K562 (cell line): Measurements from ENCODE around the gene EFEMP2.

Experiments
- ATF1 ChIP-seq, 2 experiments: fragments of 450-650 bp in 1 of 2; IDR thresholded peaks; 2 replicates each; pipeline ENCODE4 v1.6.1; 2016; ENCODE audit warnings: missing compliant biosample characterization in 1 of 2, missing genetic modification characterization in 1 of 2
- BRD9 ChIP-seq: fragments of 450-650 bp; IDR thresholded peaks from 2 replicates; pipeline ENCODE4 v1.6.1; 2018; ENCODE audit warnings: low read depth; ENCODE audit not compliant: partially characterized antibody
- EZH2 ChIP-seq: IDR thresholded peaks from 2 replicates; pipeline ENCODE4 v1.6.1; 2012; ENCODE audit warnings: low read depth, mild to moderate bottlenecking, inconsistent platforms, low read length, borderline replicate concordance
- FOSL1 ChIP-seq: fragments of 200-800 bp; sonication (Bioruptor generic); conservative IDR thresholded peaks from 2 replicates; pipeline ENCODE4 v1.6.1; 2016; ENCODE audit warnings: missing genetic modification characterization, missing compliant biosample characterization
- HNRNPL ChIP-seq: fragments of 200-400 bp; formaldehyde crosslinking; IDR thresholded peaks from 2 replicates; pipeline ENCODE4 v1.6.1; 2017; ENCODE audit warnings: low read depth, mild to moderate bottlenecking, low read length
- KLF6 ChIP-seq: fragments of 250-450 bp; sonication (Bioruptor Pico); IDR thresholded peaks from 2 replicates; pipeline ENCODE4 v1.4.0; 2020; ENCODE audit warnings: mild to moderate bottlenecking, moderate library complexity, borderline replicate concordance
- POLR2A ChIP-seq: fragments of 450-650 bp; conservative IDR thresholded peaks from 2 replicates; pipeline ENCODE4 v1.6.1; 2016
- SAFB2 ChIP-seq: fragments of 200-400 bp; formaldehyde crosslinking; IDR thresholded peaks from 2 replicates; pipeline ENCODE4 v1.6.1; 2018; ENCODE audit warnings: borderline replicate concordance, low read length, low read depth, moderate library complexity; ENCODE audit not compliant: severe bottlenecking
- TAF1 ChIP-seq: IDR thresholded peaks from 2 replicates; pipeline ENCODE4 v1.6.1; 2011; ENCODE audit warnings: mild to moderate bottlenecking, low read length, moderate library complexity; ENCODE audit not compliant: insufficient read depth, control insufficient read depth, severe bottlenecking; ENCODE audit errors: extremely low read depth
- TOE1 ChIP-seq, 2 experiments: fragments of 450-650 bp in 1 of 2; sonication (generic) in 1 of 2; formaldehyde crosslinking in 1 of 2; IDR thresholded peaks; 2 replicates each; pipeline versions ENCODE4 v1.7.1 to v1.8.0; 2016 to 2022; ENCODE audit warnings: borderline replicate concordance in 2 of 2, mild to moderate bottlenecking in 2 of 2, antibody characterized with exemption in 1 of 2, inconsistent platforms in 1 of 2, low read depth in 1 of 2, missing genetic modification reagents in 1 of 2, moderate library complexity in 1 of 2
- U2AF1 ChIP-seq: fragments of 200-400 bp; formaldehyde crosslinking; optimal IDR thresholded peaks from 2 replicates; pipeline ENCODE3; 2017; ENCODE audit warnings: mild to moderate bottlenecking, low read depth, low read length, moderate library complexity
- TF ChIP-seq, protein P1 (sequence below), 2 experiments: fragments of 450-650 bp; formaldehyde crosslinking in 1 of 2; IDR thresholded peaks; 2 replicates each; pipeline versions ENCODE4 v1.4.0 to v1.6.1; 2014 to 2020; ENCODE audit warnings: mild to moderate bottlenecking in 2 of 2, borderline replicate concordance in 1 of 2, low read depth in 1 of 2
- TF ChIP-seq, protein P2 (sequence below), 3 experiments: IDR thresholded peaks in 2 of 3; conservative IDR thresholded peaks in 1 of 3; 2 replicates each; pipeline ENCODE4 v1.5.1; 2011 to 2012; ENCODE audit warnings: low read length in 3 of 3, mild to moderate bottlenecking in 3 of 3, control low read depth in 2 of 3, improper control_type of control experiment in 1 of 3, inconsistent platforms in 1 of 3, low read depth in 1 of 3, mixed read lengths in 1 of 3, moderate library complexity in 1 of 3; ENCODE audit not compliant: insufficient read depth in 2 of 3

DNA sequence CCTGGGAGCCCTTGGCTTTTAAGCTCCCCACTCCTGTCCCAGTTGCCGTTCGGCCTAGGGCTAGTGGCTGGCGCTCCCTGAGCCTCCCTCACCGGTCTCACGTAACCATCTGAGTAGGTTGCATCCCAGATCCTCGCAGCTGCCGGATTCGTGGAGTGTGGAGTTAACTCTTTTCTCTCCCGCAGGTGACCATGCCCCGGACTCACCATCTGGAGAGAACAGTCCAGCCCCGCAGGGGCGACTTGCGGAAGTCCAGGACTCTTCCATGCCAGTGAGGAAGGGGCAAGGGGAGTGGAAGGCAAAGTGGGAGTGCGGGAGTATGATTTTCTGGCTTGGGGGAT lies 11.5 kb downstream of the EFEMP2 start:
- TF ChIP-seq POLR2A (no peak), EZH2 (no peak), TAF1 (no peak), ATF1 (CRISPR knock-in tag; IDR thresholded peaks at IDR 0.05) (no peak), ATF1 (tag; IDR thresholded peaks at IDR 0.05) (no peak), U2AF1 (no peak), FOSL1 (tag) (no peak), BRD9 (no peak), KLF6 (CRISPR knock-in tag) (no peak), SAFB2 (no peak), TOE1 (IDR thresholded peaks at IDR 0.05; ENCODE audit: borderline replicate concordance) (no peak), TOE1 (CRISPR knock-in tag; IDR thresholded peaks at IDR 0.05; ENCODE audit: borderline replicate concordance, low read depth) (no peak), HNRNPL (no peak)
- TF ChIP-seq, protein P1, sequence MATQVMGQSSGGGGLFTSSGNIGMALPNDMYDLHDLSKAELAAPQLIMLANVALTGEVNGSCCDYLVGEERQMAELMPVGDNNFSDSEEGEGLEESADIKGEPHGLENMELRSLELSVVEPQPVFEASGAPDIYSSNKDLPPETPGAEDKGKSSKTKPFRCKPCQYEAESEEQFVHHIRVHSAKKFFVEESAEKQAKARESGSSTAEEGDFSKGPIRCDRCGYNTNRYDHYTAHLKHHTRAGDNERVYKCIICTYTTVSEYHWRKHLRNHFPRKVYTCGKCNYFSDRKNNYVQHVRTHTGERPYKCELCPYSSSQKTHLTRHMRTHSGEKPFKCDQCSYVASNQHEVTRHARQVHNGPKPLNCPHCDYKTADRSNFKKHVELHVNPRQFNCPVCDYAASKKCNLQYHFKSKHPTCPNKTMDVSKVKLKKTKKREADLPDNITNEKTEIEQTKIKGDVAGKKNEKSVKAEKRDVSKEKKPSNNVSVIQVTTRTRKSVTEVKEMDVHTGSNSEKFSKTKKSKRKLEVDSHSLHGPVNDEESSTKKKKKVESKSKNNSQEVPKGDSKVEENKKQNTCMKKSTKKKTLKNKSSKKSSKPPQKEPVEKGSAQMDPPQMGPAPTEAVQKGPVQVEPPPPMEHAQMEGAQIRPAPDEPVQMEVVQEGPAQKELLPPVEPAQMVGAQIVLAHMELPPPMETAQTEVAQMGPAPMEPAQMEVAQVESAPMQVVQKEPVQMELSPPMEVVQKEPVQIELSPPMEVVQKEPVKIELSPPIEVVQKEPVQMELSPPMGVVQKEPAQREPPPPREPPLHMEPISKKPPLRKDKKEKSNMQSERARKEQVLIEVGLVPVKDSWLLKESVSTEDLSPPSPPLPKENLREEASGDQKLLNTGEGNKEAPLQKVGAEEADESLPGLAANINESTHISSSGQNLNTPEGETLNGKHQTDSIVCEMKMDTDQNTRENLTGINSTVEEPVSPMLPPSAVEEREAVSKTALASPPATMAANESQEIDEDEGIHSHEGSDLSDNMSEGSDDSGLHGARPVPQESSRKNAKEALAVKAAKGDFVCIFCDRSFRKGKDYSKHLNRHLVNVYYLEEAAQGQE (IDR thresholded peaks at IDR 0.05; ENCODE audit: borderline replicate concordance): no peak
- TF ChIP-seq, protein P1 (CRISPR knock-in tag; IDR thresholded peaks at IDR 0.05; ENCODE audit: low read depth): no peak
- TF ChIP-seq, protein P2, sequence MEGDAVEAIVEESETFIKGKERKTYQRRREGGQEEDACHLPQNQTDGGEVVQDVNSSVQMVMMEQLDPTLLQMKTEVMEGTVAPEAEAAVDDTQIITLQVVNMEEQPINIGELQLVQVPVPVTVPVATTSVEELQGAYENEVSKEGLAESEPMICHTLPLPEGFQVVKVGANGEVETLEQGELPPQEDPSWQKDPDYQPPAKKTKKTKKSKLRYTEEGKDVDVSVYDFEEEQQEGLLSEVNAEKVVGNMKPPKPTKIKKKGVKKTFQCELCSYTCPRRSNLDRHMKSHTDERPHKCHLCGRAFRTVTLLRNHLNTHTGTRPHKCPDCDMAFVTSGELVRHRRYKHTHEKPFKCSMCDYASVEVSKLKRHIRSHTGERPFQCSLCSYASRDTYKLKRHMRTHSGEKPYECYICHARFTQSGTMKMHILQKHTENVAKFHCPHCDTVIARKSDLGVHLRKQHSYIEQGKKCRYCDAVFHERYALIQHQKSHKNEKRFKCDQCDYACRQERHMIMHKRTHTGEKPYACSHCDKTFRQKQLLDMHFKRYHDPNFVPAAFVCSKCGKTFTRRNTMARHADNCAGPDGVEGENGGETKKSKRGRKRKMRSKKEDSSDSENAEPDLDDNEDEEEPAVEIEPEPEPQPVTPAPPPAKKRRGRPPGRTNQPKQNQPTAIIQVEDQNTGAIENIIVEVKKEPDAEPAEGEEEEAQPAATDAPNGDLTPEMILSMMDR (IDR thresholded peaks at IDR 0.05 in 2 of 3, conservative IDR thresholded peaks at IDR 0.05 in 1 of 3; ENCODE audit: insufficient read depth in 2 of 3, low read depth in 1 of 3, low read length in 3 of 3): no peak
